Karpas-422 (cell line): Measurements from ENCODE around the gene SLC9C1. TPM values are rescaled to one million over a fixed set of nuclear protein-coding genes. Genes with fewer than 3 reads are reported as not detected.

Experiments
- DNase-seq: peaks from one replicate; pipeline ENCODE4 v3.0.0-alpha.2; 2015
- H2AFZ ChIP-seq: fragments of 200-600 bp; sonication (generic); 2 replicates; pipeline ENCODE4 v1.6.1; 2014; ENCODE audit warnings: antibody characterized with exemption, low read length, mixed read lengths
- H3K27ac ChIP-seq: fragments of 200-600 bp; sonication (generic); 2 replicates; pipeline ENCODE4 v1.5.1; 2014; ENCODE audit warnings: mild to moderate bottlenecking, low read length, moderate library complexity
- H3K27me3 ChIP-seq: fragments of 200-600 bp; sonication (generic); 2 replicates; pipeline ENCODE4 v1.6.1; 2014; ENCODE audit warnings: low read length, mixed read lengths
- H3K36me3 ChIP-seq: fragments of 200-600 bp; sonication (generic); 2 replicates; pipeline ENCODE4 v1.6.1; 2014; ENCODE audit warnings: low read length, mixed read lengths; ENCODE audit not compliant: insufficient read depth
- H3K4me1 ChIP-seq: fragments of 200-600 bp; sonication (generic); 2 replicates; pipeline ENCODE4 v1.6.1; 2014; ENCODE audit warnings: mild to moderate bottlenecking, low read length, mixed read lengths
- H3K4me2 ChIP-seq: fragments of 200-600 bp; sonication (generic); 2 replicates; pipeline ENCODE4 v1.6.1; 2014; ENCODE audit warnings: low read length, low read depth, mild to moderate bottlenecking; ENCODE audit not compliant: poor library complexity, severe bottlenecking
- H3K4me3 ChIP-seq: fragments of 200-600 bp; sonication (generic); 2 replicates; pipeline ENCODE4 v1.5.1; 2014; ENCODE audit warnings: mild to moderate bottlenecking, antibody characterized with exemption, low read length, mixed read lengths
- H3K79me2 ChIP-seq: fragments of 200-600 bp; sonication (generic); 2 replicates; pipeline ENCODE4 v1.6.1; 2014; ENCODE audit warnings: mild to moderate bottlenecking, low read length, mixed read lengths
- H3K9ac ChIP-seq: fragments of 200-600 bp; sonication (generic); 2 replicates; pipeline ENCODE4 v1.6.0; 2014; ENCODE audit warnings: low read length
- H3K9me2 ChIP-seq: fragments of 200-600 bp; sonication (generic), shearing (Covaris generic); replicated peaks from 2 replicates; pipeline ENCODE4 v1.6.0; 2014; ENCODE audit warnings: mild to moderate bottlenecking, low read length, moderate library complexity; ENCODE audit not compliant: insufficient read depth
- H3K9me3 ChIP-seq: fragments of 300-700, 200-600 bp; sonication (generic); 2 replicates; pipeline ENCODE4 v1.6.1; 2014; ENCODE audit warnings: low read length, mixed read lengths
- H4K20me1 ChIP-seq: fragments of 200-600 bp; sonication (generic); 2 replicates; pipeline ENCODE4 v1.6.1; 2014; ENCODE audit warnings: mild to moderate bottlenecking, antibody characterized with exemption, low read length, low read depth; ENCODE audit not compliant: insufficient read depth
- total RNA-seq: library from RNA; depleted of rRNA; stranded (reverse); fragments of >200 nt; shearing (Covaris generic); gene quantifications from 2 replicates; pipeline ENCODE4 v1.2.3, GENCODE V29; 2014; ENCODE audit warnings: low replicate concordance

The SLC9C1 gene
- total RNA-seq, 1 experiment from 2014 or later: 1.1 TPM

GRCh38 chr3:112253301-112253971, 40.6 kb downstream of the SLC9C1 start:
- Histone ChIP-seq H3K9me2 (no peaks in the 10 kb centered on the region), H4K20me1 (no peaks in the 10 kb centered on the region), H3K79me2 (no peaks in the 10 kb centered on the region), H3K27me3 (no peaks in the 10 kb centered on the region), H3K9ac (no peak overlapping the region), H3K4me1 (no peaks in the 10 kb centered on the region), H3K9me3 (no peaks in the 10 kb centered on the region), H2AFZ (no peak overlapping the region), H3K4me2 (no peak overlapping the region), H3K27ac (no peak overlapping the region), H3K36me3 (no peaks in the 10 kb centered on the region), H3K4me3 (no peak overlapping the region)
- no peak for DNase-seq

- DNase-seq: peak; percentile 51
- Histone ChIP-seq H3K27ac (peak overlapping the region; percentile 58; the same call in 1 of the 2 replicates), H3K27me3 (no peaks in the 10 kb centered on the region), H3K9me2 (no peaks in the 10 kb centered on the region), H3K9me3 (no peaks in the 10 kb centered on the region), H3K36me3 (no peaks in the 10 kb centered on the region), H3K4me1 (peaks cover 27% of the 10 kb centered on the region), H2AFZ (peak overlapping the region; percentile 72; the same call in 1 of the 2 replicates), H4K20me1 (no peaks in the 10 kb centered on the region), H3K79me2 (no peaks in the 10 kb centered on the region), H3K9ac (no peak overlapping the region), H3K4me3 (no peak overlapping the region), H3K4me2 (no peak overlapping the region)
These were observed 46.1 kb downstream of the SLC9C1 start for GRCh38 chr3:112247900-112248299.

- Histone ChIP-seq H3K9me2 (no peaks in the 10 kb centered on the region), H3K79me2 (no peaks in the 10 kb centered on the region), H2AFZ (peak overlapping the region; percentile 92), H4K20me1 (no peaks in the 10 kb centered on the region), H3K4me2 (peak overlapping the region; percentile 55), H3K9ac (0 out of 2 replicates have a peak overlapping the region, but pooled peaks have one; percentile 18), H3K4me1 (peaks cover 27% of the 10 kb centered on the region), H3K4me3 (no peak overlapping the region), H3K36me3 (no peaks in the 10 kb centered on the region), H3K27me3 (no peaks in the 10 kb centered on the region), H3K27ac (peak overlapping the region; percentile 58), H3K9me3 (no peaks in the 10 kb centered on the region)
- peak; percentile 45 for DNase-seq
These were observed 46.7 kb downstream of the SLC9C1 start for GRCh38 chr3:112247350-112247749.

GRCh38 chr3:112233083-112233482, 60.9 kb downstream of the SLC9C1 start:
- no peaks in the 10 kb centered on the region for H4K20me1 ChIP-seq
- no peak overlapping the region for H3K4me2 ChIP-seq
- no peak overlapping the region for H3K27ac ChIP-seq
- no peaks in the 10 kb centered on the region for H3K79me2 ChIP-seq
- H3K4me1 ChIP-seq: no peaks in the 10 kb centered on the region
- no peaks in the 10 kb centered on the region for H3K36me3 ChIP-seq
- H3K9ac ChIP-seq: no peak overlapping the region
- DNase-seq: no peak
- H2AFZ ChIP-seq: no peak overlapping the region
- H3K9me2 ChIP-seq: no peaks in the 10 kb centered on the region
- no peaks in the 10 kb centered on the region for H3K27me3 ChIP-seq
- no peaks in the 10 kb centered on the region for H3K9me3 ChIP-seq
- no peak overlapping the region for H3K4me3 ChIP-seq

GRCh38 chr3:112231727-112232126, 62.3 kb downstream of the SLC9C1 start:
- Histone ChIP-seq H3K27me3 (no peaks in the 10 kb centered on the region), H3K4me3 (no peak overlapping the region), H3K4me1 (no peaks in the 10 kb centered on the region), H4K20me1 (no peaks in the 10 kb centered on the region), H3K9ac (no peak overlapping the region), H3K9me3 (no peaks in the 10 kb centered on the region), H3K79me2 (no peaks in the 10 kb centered on the region), H3K36me3 (no peaks in the 10 kb centered on the region), H3K4me2 (no peak overlapping the region), H3K9me2 (no peaks in the 10 kb centered on the region), H2AFZ (no peak overlapping the region), H3K27ac (no peak overlapping the region)
- DNase-seq: no peak

GRCh38 chr3:112230033-112230432, 64.0 kb downstream of the SLC9C1 start:
- no peaks in the 10 kb centered on the region for H3K36me3 ChIP-seq
- no peaks in the 10 kb centered on the region for H3K9me2 ChIP-seq
- no peak overlapping the region for H3K4me3 ChIP-seq

GRCh38 chr3:112228786-112229185, 65.2 kb downstream of the SLC9C1 start:
- no peaks in the 10 kb centered on the region for H4K20me1 ChIP-seq
- no peak overlapping the region for H3K4me3 ChIP-seq
- H3K9ac ChIP-seq: no peak overlapping the region
- no peak overlapping the region for H3K4me2 ChIP-seq
- no peak for DNase-seq
- H3K79me2 ChIP-seq: no peaks in the 10 kb centered on the region
- no peaks in the 10 kb centered on the region for H3K9me2 ChIP-seq
- no peak overlapping the region for H3K27ac ChIP-seq
- no peaks in the 10 kb centered on the region for H3K4me1 ChIP-seq
- 0 out of 2 replicates have a peak, but pooled peaks cover 3% of the 10 kb centered on the region for H3K27me3 ChIP-seq
- H3K9me3 ChIP-seq: no peaks in the 10 kb centered on the region
- no peak overlapping the region for H2AFZ ChIP-seq
- H3K36me3 ChIP-seq: no peaks in the 10 kb centered on the region

More at GRCh38 chr3:112230033-112230432, 64.0 kb downstream of the SLC9C1 start:
- Histone ChIP-seq H3K27me3 (no peaks in the 10 kb centered on the region), H3K4me2 (no peak overlapping the region), H3K27ac (no peak overlapping the region), H3K9me3 (no peaks in the 10 kb centered on the region), H4K20me1 (no peaks in the 10 kb centered on the region), H3K4me1 (no peaks in the 10 kb centered on the region), H3K79me2 (no peaks in the 10 kb centered on the region), H2AFZ (no peak overlapping the region), H3K9ac (no peak overlapping the region)
- DNase-seq: no peak

- Histone ChIP-seq H3K27me3 (no peaks in the 10 kb centered on the region), H2AFZ (no peak overlapping the region), H3K9ac (no peak overlapping the region), H4K20me1 (no peaks in the 10 kb centered on the region), H3K9me3 (no peaks in the 10 kb centered on the region), H3K27ac (no peak overlapping the region), H3K36me3 (no peaks in the 10 kb centered on the region), H3K4me1 (no peaks in the 10 kb centered on the region), H3K4me3 (no peak overlapping the region), H3K79me2 (no peaks in the 10 kb centered on the region), H3K4me2 (no peak overlapping the region), H3K9me2 (no peaks in the 10 kb centered on the region)
- no peak for DNase-seq
These were observed 93.7 kb downstream of the SLC9C1 start for GRCh38 chr3:112200317-112200666.
